Uterus (tissue), 4 donors: Measurements from ENCODE around the gene MRPS16. TPM values are rescaled to one million over a fixed set of nuclear protein-coding genes. Genes with fewer than 3 reads are reported as not detected.

ENCODE experiments used
- DNase-seq, 2 donors: peaks; one replicate each; pipeline ENCODE4 v3.0.0-alpha.2; 2019 to 2020
- H3K27ac ChIP-seq, 2 donors: fragments of 200-600 bp; sonication (generic); 1 replicate in 1 of 2; 2 replicates in 1 of 2; pipeline ENCODE4 v1.5.1; 2016 to 2018
- H3K27me3 ChIP-seq, 2 donors: fragments of 200-600 bp; sonication (generic); one replicate each; pipeline ENCODE4 v1.5.1; 2018 to 2019; ENCODE audit warnings: control low read depth in 1 of 2
- H3K36me3 ChIP-seq, 2 donors: fragments of 200-600 bp; sonication (generic); one replicate each; pipeline ENCODE4 v1.5.1; 2019; ENCODE audit warnings: control low read depth in 1 of 2
- H3K4me1 ChIP-seq, 2 donors: fragments of 200-600 bp; sonication (generic); one replicate each; pipeline ENCODE4 v1.5.1; 2018 to 2019; ENCODE audit warnings: control low read depth in 1 of 2
- H3K4me3 ChIP-seq, 2 donors: fragments of 200-600 bp; sonication (generic); 1 replicate in 1 of 2; 2 replicates in 1 of 2; pipeline ENCODE4 v1.5.1; 2018 to 2019; ENCODE audit warnings: mild to moderate bottlenecking in 1 of 2
- H3K9me3 ChIP-seq, 2 donors: fragments of 200-600 bp; sonication (generic); one replicate each; pipeline ENCODE4 v1.5.1; 2019; ENCODE audit warnings: control low read depth in 1 of 2
- CTCF ChIP-seq, 4 experiments: fragments of 200-600 bp in 2 of 4; fragments of 450-650 bp in 2 of 4; sonication (generic) in 2 of 4; IDR thresholded peaks; one replicate each; pipeline ENCODE4 v1.5.1; 2016 to 2019; ENCODE audit warnings: antibody characterized with exemption in 4 of 4, mild to moderate bottlenecking in 2 of 4, moderate library complexity in 1 of 4
- POLR2A ChIP-seq, 2 donors: fragments of 450-650 bp; IDR thresholded peaks; one replicate each; pipeline ENCODE4 v1.6.1; 2016; ENCODE audit warnings: antibody characterized with exemption in 2 of 2, mild to moderate bottlenecking in 1 of 2, moderate library complexity in 1 of 2
- intact Hi-C: fragments of 100-400 bp; cut with DNase I; formaldehyde crosslinking; loops from one replicate; pipeline ENCODE4 v1.15.1; 2023; ENCODE audit warnings: low total_unique reads
- total RNA-seq, 4 donors: library from RNA; depleted of rRNA in 3 of 4; stranded (reverse); fragments of >200 nt in 3 of 4; gene quantifications; one replicate each; pipeline versions ENCODE4 v1.1.0 to v1.2.4, GENCODE V29; 2014 to 2023
- donor health status: DM: yes; HTN: yes; CAD: no.

Gene MRPS16
- 10 to 100 TPM in 3 of 4 donors, 1 to 10 TPM in 1; 6.8 to 67.7 (median 54.0) TPM for total RNA-seq

GRCh38 chr10:73252445-73253224, at the start of gene MRPS16:
Gene MRPS16 (minus strand): TSS chr10:73252644. CDS start chr10:73252482, 162 bp downstream.
- H3K9me3 ChIP-seq = no peaks in the 10 kb centered on the region
- DNase-seq = peak; percentile 93 to 95
- intact Hi-C loops = no loop called here
- H3K36me3 ChIP-seq = no peaks in the 10 kb centered on the region
- no peaks in the 10 kb centered on the region for H3K4me1 ChIP-seq
- H3K27me3 ChIP-seq = no peaks in the 10 kb centered on the region
- H3K4me3 ChIP-seq = peak within 1 kb of the TSS; percentile 85 to 93
- peak within 1 kb of the TSS; percentile 77 to 94 for H3K27ac ChIP-seq
- peak; percentile 41 to 71 for TF ChIP-seq POLR2A (IDR thresholded peaks at IDR 0.05)
- TF ChIP-seq CTCF (IDR thresholded peaks at IDR 0.05) = peak in 1 of 4 experiments; percentile 5

GRCh38 chr10:73296946-73297345, 44.5 kb upstream of the MRPS16 start:
- no peak overlapping the region for H3K27ac ChIP-seq
- intact Hi-C loops = no loop called here
- no peaks in the 10 kb centered on the region for H3K9me3 ChIP-seq
- no peaks in the 10 kb centered on the region for H3K4me1 ChIP-seq
- DNase-seq = no peak
- no peaks in the 10 kb centered on the region for H3K36me3 ChIP-seq
- no peak for TF ChIP-seq CTCF (IDR thresholded peaks at IDR 0.05)
- TF ChIP-seq POLR2A (IDR thresholded peaks at IDR 0.05) = no peak
- no peak overlapping the region for H3K4me3 ChIP-seq
- no peaks in the 10 kb centered on the region for H3K27me3 ChIP-seq

- Histone ChIP-seq H3K4me3 (no peak overlapping the region), H3K9me3 (no peaks in the 10 kb centered on the region), H3K27me3 (no peaks in the 10 kb centered on the region), H3K4me1 (no peaks in the 10 kb centered on the region), H3K36me3 (no peaks in the 10 kb centered on the region), H3K27ac (no peak overlapping the region)
- no peak for DNase-seq
- intact Hi-C loops = no loop called here
- no peak for TF ChIP-seq CTCF (IDR thresholded peaks at IDR 0.05)
Measured at GRCh38 chr10:73293461-73293860, 41.0 kb upstream of the MRPS16 start.

GRCh38 chr10:73289958-73290357, 37.5 kb upstream of the MRPS16 start:
- H3K36me3 ChIP-seq = no peaks in the 10 kb centered on the region
- H3K9me3 ChIP-seq = no peaks in the 10 kb centered on the region
- H3K27me3 ChIP-seq = no peaks in the 10 kb centered on the region
- no peak for DNase-seq
- H3K4me3 ChIP-seq = no peak overlapping the region
- H3K4me1 ChIP-seq = no peaks in the 10 kb centered on the region
- intact Hi-C loops = no loop called here
- no peak for TF ChIP-seq POLR2A (IDR thresholded peaks at IDR 0.05)
- no peak for TF ChIP-seq CTCF (IDR thresholded peaks at IDR 0.05)
- H3K27ac ChIP-seq = no peak overlapping the region

GRCh38 chr10:73287441-73287840, 35.0 kb upstream of the MRPS16 start:
- intact Hi-C loops = no loop called here
- Histone ChIP-seq H3K9me3 (no peaks in the 10 kb centered on the region), H3K36me3 (no peaks in the 10 kb centered on the region), H3K27me3 (no peaks in the 10 kb centered on the region), H3K27ac (no peak overlapping the region), H3K4me1 (no peaks in the 10 kb centered on the region), H3K4me3 (no peak overlapping the region)
- TF ChIP-seq POLR2A (IDR thresholded peaks at IDR 0.05) (no peak), CTCF (IDR thresholded peaks at IDR 0.05) (no peak)
- DNase-seq = no peak
